GM20000 (cell line): ENCODE data around the gene DNAJC19.
A peak's percentile ranks its signal among the peaks of the same experiment; 100 is the strongest.

ENCODE experiments used
- DNase-seq: peaks from one replicate; pipeline ENCODE4 v3.0.0; 2012; ENCODE audit warnings: low spot score
- TF ChIP-seq, protein P1 (sequence below): IDR thresholded peaks from 2 replicates; pipeline ENCODE4 v1.5.1; 2012; ENCODE audit warnings: mild to moderate bottlenecking, control low read depth; ENCODE audit errors: extremely low read depth, missing control alignments

Gene DNAJC19

DNA sequence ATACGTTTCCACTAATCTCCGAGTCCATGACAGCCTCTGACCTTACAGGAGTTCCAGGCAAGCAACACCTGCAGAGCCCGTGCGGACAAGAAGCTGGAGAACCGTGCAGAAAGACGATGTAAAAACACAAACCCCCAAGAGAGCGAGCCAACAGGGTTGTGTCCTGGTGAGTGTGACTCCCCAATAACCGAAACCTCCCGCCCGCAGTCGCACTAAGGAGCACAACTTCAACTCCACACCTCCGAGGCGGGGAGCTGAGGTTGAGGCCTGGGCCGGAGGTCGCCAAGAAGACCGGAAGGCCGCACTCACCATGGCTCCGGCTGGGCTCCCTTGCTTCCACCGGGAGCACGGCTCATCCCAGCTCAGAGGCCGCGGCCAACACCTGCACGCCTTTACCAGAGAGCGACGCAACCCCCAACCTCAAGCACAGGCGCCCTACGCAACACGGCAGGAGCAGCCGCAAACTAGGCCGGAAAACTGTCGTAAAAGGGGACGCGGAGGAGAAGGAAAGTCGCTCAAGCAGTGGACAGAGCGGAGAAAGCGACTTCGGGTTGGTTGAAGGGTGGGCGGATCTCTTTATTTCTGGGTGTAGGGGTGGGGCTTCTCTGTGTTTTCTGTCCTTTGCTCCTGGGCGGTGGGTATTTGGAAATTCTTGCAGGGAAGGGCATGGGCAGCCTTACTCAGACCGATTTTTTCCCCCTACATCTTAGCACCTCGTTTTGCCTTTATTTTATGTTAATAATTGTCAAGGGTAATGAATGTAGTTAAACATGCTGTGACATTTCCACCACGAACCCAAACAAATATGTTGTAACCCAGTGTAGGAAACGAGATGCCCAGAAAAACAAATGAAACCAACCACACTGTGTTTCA lies at the start of gene DNAJC19:
Gene DNAJC19, minus strand, starts transcription at position 446 of the 873 bp plus-strand sequence. Its CDS starts 134 bp downstream, at position 312.
- peak; percentile 86 for DNase-seq
- TF ChIP-seq, protein P1, sequence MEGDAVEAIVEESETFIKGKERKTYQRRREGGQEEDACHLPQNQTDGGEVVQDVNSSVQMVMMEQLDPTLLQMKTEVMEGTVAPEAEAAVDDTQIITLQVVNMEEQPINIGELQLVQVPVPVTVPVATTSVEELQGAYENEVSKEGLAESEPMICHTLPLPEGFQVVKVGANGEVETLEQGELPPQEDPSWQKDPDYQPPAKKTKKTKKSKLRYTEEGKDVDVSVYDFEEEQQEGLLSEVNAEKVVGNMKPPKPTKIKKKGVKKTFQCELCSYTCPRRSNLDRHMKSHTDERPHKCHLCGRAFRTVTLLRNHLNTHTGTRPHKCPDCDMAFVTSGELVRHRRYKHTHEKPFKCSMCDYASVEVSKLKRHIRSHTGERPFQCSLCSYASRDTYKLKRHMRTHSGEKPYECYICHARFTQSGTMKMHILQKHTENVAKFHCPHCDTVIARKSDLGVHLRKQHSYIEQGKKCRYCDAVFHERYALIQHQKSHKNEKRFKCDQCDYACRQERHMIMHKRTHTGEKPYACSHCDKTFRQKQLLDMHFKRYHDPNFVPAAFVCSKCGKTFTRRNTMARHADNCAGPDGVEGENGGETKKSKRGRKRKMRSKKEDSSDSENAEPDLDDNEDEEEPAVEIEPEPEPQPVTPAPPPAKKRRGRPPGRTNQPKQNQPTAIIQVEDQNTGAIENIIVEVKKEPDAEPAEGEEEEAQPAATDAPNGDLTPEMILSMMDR, result no peak

DNA sequence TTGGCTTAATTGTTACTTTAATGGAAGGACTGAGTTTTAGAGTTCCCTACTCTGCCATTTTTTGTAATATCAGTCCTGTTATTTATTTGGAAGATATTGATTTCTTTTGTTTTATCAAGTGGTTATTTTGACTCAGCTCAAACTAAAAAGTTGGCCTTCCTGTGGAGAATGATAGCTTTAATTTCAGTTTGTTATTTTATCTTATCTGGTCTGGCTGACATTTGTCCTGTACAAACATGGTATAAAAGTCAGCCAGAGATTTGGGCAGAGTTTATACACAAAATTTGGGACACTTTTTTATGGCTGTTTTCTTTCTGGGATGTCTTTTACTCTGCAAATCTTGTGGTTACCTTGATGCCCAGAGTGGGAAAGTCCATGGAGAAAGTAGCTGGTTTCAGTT lies 41.4 kb upstream of the DNAJC19 start:
- no peak for DNase-seq
- TF ChIP-seq, protein P1, result no peak

DNA sequence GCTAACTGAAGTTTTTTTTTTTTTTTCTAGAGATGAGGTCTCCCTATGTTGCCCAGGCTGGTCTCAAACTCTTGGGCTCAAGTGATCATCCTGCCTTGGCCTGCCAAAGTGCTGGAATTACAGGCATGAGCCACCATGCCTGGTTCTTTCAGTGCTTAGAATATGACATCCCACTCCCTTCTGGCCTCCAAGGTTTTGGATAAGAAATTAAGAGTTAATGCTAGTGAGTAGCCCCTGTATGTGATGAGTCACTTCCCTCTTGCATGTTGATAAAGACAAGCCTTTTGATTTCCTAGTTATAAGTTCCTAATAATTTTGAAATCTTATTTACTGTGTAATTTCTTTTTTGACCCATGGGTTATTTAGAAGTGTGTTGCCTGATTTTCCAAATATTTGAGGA lies 35.7 kb upstream of the DNAJC19 start:
- DNase-seq, result no peak
- TF ChIP-seq, protein P1, result no peak

DNA sequence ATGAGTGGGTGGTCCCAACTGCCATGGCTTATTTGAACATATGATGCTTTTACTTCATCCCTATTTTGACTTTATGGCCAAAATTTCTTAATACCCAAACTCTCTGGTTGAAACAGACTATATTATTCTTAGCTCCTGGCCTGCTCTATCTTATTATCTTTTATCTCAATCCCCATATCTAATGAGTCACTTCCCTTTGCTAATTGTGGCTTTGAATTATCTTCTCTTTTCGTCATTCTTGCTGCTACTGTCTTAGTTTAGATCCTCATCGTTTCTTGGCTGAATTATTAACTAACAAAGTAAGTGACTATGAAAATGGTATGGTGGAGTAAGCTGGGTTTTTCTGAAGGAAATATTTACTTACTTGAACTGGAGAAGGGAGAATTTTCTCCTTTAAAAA lies 28.2 kb upstream of the DNAJC19 start:
- TF ChIP-seq, protein P1, result no peak
- no peak for DNase-seq

DNA sequence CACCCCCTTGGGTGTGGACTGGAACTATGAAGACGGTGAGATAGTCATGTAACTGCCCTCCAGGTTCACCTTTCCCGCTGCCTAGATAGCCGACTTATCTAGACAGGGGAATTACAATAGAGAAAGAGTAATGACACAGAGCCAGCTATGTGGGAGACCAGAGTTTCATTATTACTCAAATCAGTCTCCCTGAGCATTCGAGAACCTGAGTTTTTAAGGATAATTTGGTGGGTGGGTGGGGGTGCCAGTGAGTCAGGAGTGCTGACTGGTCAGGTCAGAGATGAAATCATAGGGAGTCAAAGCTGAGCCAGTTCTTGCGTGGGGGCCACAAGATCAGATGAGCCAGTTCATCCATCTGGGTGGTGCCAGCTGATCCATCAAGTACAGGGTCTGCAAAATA lies 19.7 kb upstream of the DNAJC19 start:
- no peak for DNase-seq
- TF ChIP-seq, protein P1, result no peak

DNA sequence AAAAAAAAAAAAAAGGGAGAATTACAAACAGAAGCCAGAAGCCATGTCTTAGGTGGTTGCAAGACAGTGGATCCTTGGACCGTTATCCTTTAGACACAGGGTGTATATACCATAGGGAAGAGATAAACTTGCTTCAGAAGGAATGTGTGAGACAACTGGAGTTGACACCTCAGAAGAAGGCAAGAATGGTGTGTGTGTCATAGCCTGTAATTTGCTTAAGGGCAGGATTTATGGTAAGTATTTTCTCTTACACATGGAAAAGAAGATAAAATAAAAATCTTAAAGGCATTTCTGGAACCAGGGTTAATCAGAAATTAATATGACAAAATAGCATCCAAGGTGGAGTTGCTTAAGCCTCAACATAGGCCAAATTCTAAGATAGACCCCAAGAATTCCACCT lies 19.3 kb upstream of the DNAJC19 start:
- DNase-seq, result no peak
- TF ChIP-seq, protein P1, result no peak

DNA sequence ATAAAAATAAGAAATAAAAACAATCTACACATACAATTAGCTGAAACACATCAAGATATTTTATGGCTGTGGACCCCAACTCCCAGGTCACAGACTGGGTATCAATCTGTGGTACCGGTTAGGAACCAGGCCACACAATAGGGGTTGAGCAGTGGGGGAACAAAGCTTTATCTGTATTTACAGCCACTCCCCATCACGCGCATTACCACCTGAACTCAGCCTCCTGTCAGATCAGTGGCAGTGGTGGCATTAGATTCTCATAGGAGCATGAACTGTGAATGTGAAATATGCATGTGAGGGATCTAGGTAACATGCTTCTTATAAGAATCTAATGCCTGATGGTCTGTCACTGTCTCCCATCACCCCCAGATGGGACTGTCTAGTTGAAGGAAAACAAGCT lies 17.7 kb upstream of the DNAJC19 start:
- TF ChIP-seq, protein P1, result no peak
- no peak for DNase-seq
